Stimulated activated CD8-positive, alpha-beta memory T cell treated with anti-CD3 and anti-CD28 coated beads, Interleukin-2, amount 100 ng/mL, for 1 hour (primary cell): ENCODE data around the gene CDH23.

Experiments
- DNase-seq, 2 donors: peaks; one replicate each; pipeline ENCODE4 v3.0.0-alpha.2; 2020; ENCODE audit warnings: low read depth in 2 of 2

CDH23 gene

GRCh38 chr10:71423250-71423649 is 26.5 kb downstream of the CDH23 start:
- no peak for DNase-seq

GRCh38 chr10:71423901-71424300 is 27.2 kb downstream of the CDH23 start:
- DNase-seq = no peak

GRCh38 chr10:71424496-71425194 is 27.9 kb downstream of the CDH23 start:
- DNase-seq = no peak

GRCh38 chr10:71426058-71426605 is 29.4 kb downstream of the CDH23 start:
- DNase-seq = no peak

GRCh38 chr10:71427246-71427645 is 30.5 kb downstream of the CDH23 start:
- no peak for DNase-seq

GRCh38 chr10:71429304-71429703 is 32.6 kb downstream of the CDH23 start:
- DNase-seq = no peak

- DNase-seq = no peak
These were observed 33.2 kb downstream of the CDH23 start for GRCh38 chr10:71429929-71430328.

- no peak for DNase-seq
These were observed 34.8 kb downstream of the CDH23 start for GRCh38 chr10:71431239-71432100.

- DNase-seq = no peak
These were observed 35.6 kb downstream of the CDH23 start for GRCh38 chr10:71432101-71432905.

- no peak for DNase-seq
These were observed 36.4 kb downstream of the CDH23 start for GRCh38 chr10:71432956-71433767.

GRCh38 chr10:71433768-71434744 is 37.3 kb downstream of the CDH23 start:
- DNase-seq = no peak

- DNase-seq = no peak
These were observed 38.2 kb downstream of the CDH23 start for GRCh38 chr10:71434760-71435394.

- no peak for DNase-seq
These were observed 39.0 kb downstream of the CDH23 start for GRCh38 chr10:71435571-71436267.

- no peak for DNase-seq
These were observed 39.8 kb downstream of the CDH23 start for GRCh38 chr10:71436268-71437125.

- no peak for DNase-seq
These were observed 40.9 kb downstream of the CDH23 start for GRCh38 chr10:71437537-71438092.

GRCh38 chr10:71438761-71439160 is 42.0 kb downstream of the CDH23 start:
- DNase-seq = no peak

- no peak for DNase-seq
These were observed 43.1 kb downstream of the CDH23 start for GRCh38 chr10:71439670-71440425.
